GM23338 (cell line): ENCODE measurements around the gene HOXA3. TPM values are rescaled to one million over a fixed set of nuclear protein-coding genes. Genes with fewer than 3 reads are reported as not detected.

Experiments used
- ATAC-seq: fragments of 200-7000 bp; cut with Tn5 transposase; 3 replicates; pipeline ENCODE4 v1.9.1; 2020
- DNase-seq: peaks from one replicate; pipeline ENCODE4 v3.0.0-alpha.2; 2015; ENCODE audit warnings: low spot score
- H2AFZ ChIP-seq: fragments of 200-600 bp; sonication (generic); 2 replicates; pipeline ENCODE4 v1.8.0; 2016; ENCODE audit warnings: antibody characterized with exemption, mild to moderate bottlenecking, moderate library complexity
- H3F3A ChIP-seq: fragments of 200-600 bp; sonication (generic); replicated peaks from 2 replicates; pipeline ENCODE4 v1.8.0; 2017; ENCODE audit warnings: antibody characterized with exemption, mixed run types, low read depth
- H3K27ac ChIP-seq: fragments of 200-600 bp; sonication (generic); 2 replicates; pipeline ENCODE4 v1.6.1; 2016; ENCODE audit warnings: low read depth
- H3K27me3 ChIP-seq: fragments of 200-600 bp; sonication (generic); 2 replicates; pipeline ENCODE4 v1.8.0; 2016; ENCODE audit warnings: mild to moderate bottlenecking, mixed run types, moderate library complexity; ENCODE audit not compliant: insufficient read depth
- H3K36me3 ChIP-seq: fragments of 200-600 bp; sonication (generic); 2 replicates; pipeline ENCODE4 v1.8.0; 2016; ENCODE audit warnings: mild to moderate bottlenecking; ENCODE audit not compliant: insufficient read depth
- H3K4me1 ChIP-seq: fragments of 200-600 bp; sonication (generic); 2 replicates; pipeline ENCODE4 v1.8.0; 2016; ENCODE audit warnings: mild to moderate bottlenecking, moderate library complexity; ENCODE audit not compliant: insufficient read depth
- H3K4me2 ChIP-seq: fragments of 200-600 bp; sonication (generic); 2 replicates; pipeline ENCODE4 v1.7.1; 2017; ENCODE audit warnings: mixed run types
- H3K4me3 ChIP-seq: fragments of 200-600 bp; sonication (generic); 2 replicates; pipeline ENCODE4 v1.6.1; 2016; ENCODE audit warnings: mixed run types
- H3K79me2 ChIP-seq: fragments of 200-600 bp; sonication (generic); replicated peaks from 2 replicates; pipeline ENCODE4 v1.8.0; 2017; ENCODE audit warnings: mild to moderate bottlenecking; ENCODE audit not compliant: insufficient read depth
- H3K9me2 ChIP-seq: fragments of 200-600 bp; sonication (generic); 2 replicates; pipeline ENCODE4 v1.8.0; 2017; ENCODE audit not compliant: insufficient read depth
- H4K20me1 ChIP-seq: fragments of 200-600 bp; sonication (generic); replicated peaks from 2 replicates; pipeline ENCODE4 v1.8.0; 2017; ENCODE audit warnings: mild to moderate bottlenecking; ENCODE audit not compliant: insufficient read depth
- H3K27ac Mint-ChIP-seq: 2 replicates; pipeline ENCODE4 v1.8.0; 2020; ENCODE audit warnings: inconsistent platforms, mild to moderate bottlenecking, moderate library complexity, mixed read lengths
- H3K27me3 Mint-ChIP-seq: 3 replicates; pipeline ENCODE4 v1.8.0; 2022; ENCODE audit warnings: low read depth, mild to moderate bottlenecking, moderate library complexity, mixed read lengths, inconsistent platforms; ENCODE audit not compliant: insufficient read depth, poor library complexity
- H3K36me3 Mint-ChIP-seq: 3 replicates; pipeline ENCODE4 v1.8.0; 2021; ENCODE audit warnings: low read depth, mild to moderate bottlenecking, inconsistent platforms, moderate library complexity, mixed read lengths
- H3K4me1 Mint-ChIP-seq: 3 replicates; pipeline ENCODE4 v1.8.0; 2020; ENCODE audit warnings: mild to moderate bottlenecking, inconsistent platforms, mixed read lengths
- H3K4me3 Mint-ChIP-seq: 3 replicates; pipeline ENCODE4 v1.8.0; 2021; ENCODE audit warnings: moderate library complexity, mild to moderate bottlenecking, inconsistent platforms, mixed read lengths
- H3K9me3 Mint-ChIP-seq: 3 replicates; pipeline ENCODE4 v1.8.0; 2020; ENCODE audit warnings: moderate library complexity, mild to moderate bottlenecking, inconsistent platforms, mixed read lengths
- CREB1 ChIP-seq: fragments of 250-450 bp; sonication (Bioruptor Pico); IDR thresholded peaks from 2 replicates; pipeline ENCODE4 v1.5.0; 2020; ENCODE audit warnings: low read depth, mild to moderate bottlenecking, moderate library complexity
- CTCF ChIP-seq, 2 experiments: fragments of 200-600 bp in 1 of 2; sonication (generic) in 1 of 2; conservative IDR thresholded peaks; 2 replicates each; pipeline versions ENCODE4 v1.5.1 to v1.6.1; 2016 to 2017; ENCODE audit warnings: antibody characterized with exemption in 2 of 2, low read depth in 2 of 2, mild to moderate bottlenecking in 2 of 2, moderate library complexity in 1 of 2
- ETS1 ChIP-seq: IDR thresholded peaks from 2 replicates; pipeline ENCODE4 v1.6.1; 2016; ENCODE audit warnings: antibody characterized with exemption
- EZH2 ChIP-seq: fragments of 200-600 bp; sonication (generic); IDR thresholded peaks from one replicate; pipeline ENCODE4 v1.8.0; 2017; ENCODE audit warnings: antibody characterized with exemption, mild to moderate bottlenecking, low read depth; ENCODE audit not compliant: unreplicated experiment
- EZH2phosphoT487 ChIP-seq: fragments of 200-600 bp; sonication (generic); IDR thresholded peaks from one replicate; pipeline ENCODE4 v1.8.1; 2018; ENCODE audit warnings: antibody characterized with exemption; ENCODE audit not compliant: unreplicated experiment
- JUNB ChIP-seq: IDR thresholded peaks from one replicate; pipeline ENCODE4 v1.6.1; 2016; ENCODE audit warnings: antibody characterized with exemption; ENCODE audit not compliant: unreplicated experiment
- NANOG ChIP-seq: IDR thresholded peaks from 2 replicates; pipeline ENCODE4 v1.6.1; 2016; ENCODE audit warnings: antibody characterized with exemption, borderline replicate concordance
- POLR2AphosphoS5 ChIP-seq: IDR thresholded peaks from 2 replicates; pipeline ENCODE4 v1.6.1; 2016; ENCODE audit warnings: antibody characterized with exemption, low read depth
- REST ChIP-seq: IDR thresholded peaks from one replicate; pipeline ENCODE4 v1.6.1; 2018; ENCODE audit warnings: antibody characterized with exemption; ENCODE audit not compliant: unreplicated experiment
- STAT1 ChIP-seq: IDR thresholded peaks from one replicate; pipeline ENCODE4 v1.6.1; 2016; ENCODE audit warnings: antibody characterized with exemption; ENCODE audit not compliant: unreplicated experiment
- ZNF114 ChIP-seq: fragments of 250-450 bp; sonication (Bioruptor Pico); IDR thresholded peaks from 2 replicates; pipeline ENCODE4 v1.5.0; 2020; ENCODE audit warnings: mild to moderate bottlenecking, moderate library complexity
- ZNF331 ChIP-seq: fragments of 250-450 bp; sonication (Bioruptor Pico); IDR thresholded peaks from 2 replicates; pipeline ENCODE4 v1.5.0; 2020; ENCODE audit warnings: low read depth, mild to moderate bottlenecking, moderate library complexity
- ZNF462 ChIP-seq: fragments of 250-450 bp; sonication (Bioruptor Pico); IDR thresholded peaks from 2 replicates; pipeline ENCODE4 v1.5.0; 2020; ENCODE audit warnings: mild to moderate bottlenecking, moderate library complexity
- polyA plus RNA-seq: library from polyadenylated mRNA; unstranded; fragments of >200 nt; fragmentation: Nextera tagmentation; extraction: Ambion mirVana; gene quantifications from 2 replicates; pipeline ENCODE4 v1.2.1, GENCODE V29; 2016
- total RNA-seq: library from RNA; depleted of rRNA; stranded (reverse); fragments of >200 nt; shearing (Covaris generic); gene quantifications from 2 replicates; pipeline ENCODE4 v1.2.3, GENCODE V29; 2014

The HOXA3 gene
- total and polyA plus RNA-seq, 2 experiments from 2014 or later, result not detected

- ATAC-seq (no peak), DNase-seq (no peak)
- Mint-ChIP-seq H3K36me3 (no peaks in the 10 kb centered on the region), H3K9me3 (no peaks in the 10 kb centered on the region), H3K27ac (no peak overlapping the region), H3K4me3 (no peak overlapping the region), H3K27me3 (peaks cover 3% of the 10 kb centered on the region), H3K4me1 (no peaks in the 10 kb centered on the region)
- no peaks in the 10 kb centered on the region for H4K20me1 ChIP-seq
- H3K27ac ChIP-seq, result no peak overlapping the region
- no peak overlapping the region for H3K4me3 ChIP-seq
- TF ChIP-seq CTCF (conservative IDR thresholded peaks at IDR 0.05; ENCODE audit: low read depth in 2 of 2) (no peak), ETS1 (no peak), STAT1 (no peak), ZNF462 (CRISPR knock-in tag) (no peak), POLR2AphosphoS5 (no peak), EZH2 (no peak), CREB1 (no peak), ZNF114 (CRISPR knock-in tag) (no peak), ZNF331 (CRISPR knock-in tag) (no peak), REST (no peak), JUNB (no peak), NANOG (no peak), EZH2phosphoT487 (no peak)
- H3K4me2 ChIP-seq, result no peak overlapping the region
- no peaks in the 10 kb centered on the region for H3K4me1 ChIP-seq
- no peak overlapping the region for H2AFZ ChIP-seq
- no peaks in the 10 kb centered on the region for H3F3A ChIP-seq
- no peaks in the 10 kb centered on the region for H3K9me2 ChIP-seq
- H3K36me3 ChIP-seq, result no peaks in the 10 kb centered on the region
- H3K27me3 ChIP-seq, result no peaks in the 10 kb centered on the region
- H3K79me2 ChIP-seq, result no peaks in the 10 kb centered on the region
These were observed 89.4 kb downstream of the HOXA3 start for GRCh38 chr7:27062946-27063345.
